Right kidney (tissue), 1 donor: Measurements from ENCODE around the gene NUDCD3.
"Not testable (repeated sequence)": the region's sequence is repeated elsewhere in the genome, so short reads cannot be mapped to it uniquely, and the experiment has no call there.

Source experiments
- DNase-seq: peaks from one replicate; pipeline ENCODE4 v3.0.0-alpha.2; 2016

NUDCD3 gene

DNA sequence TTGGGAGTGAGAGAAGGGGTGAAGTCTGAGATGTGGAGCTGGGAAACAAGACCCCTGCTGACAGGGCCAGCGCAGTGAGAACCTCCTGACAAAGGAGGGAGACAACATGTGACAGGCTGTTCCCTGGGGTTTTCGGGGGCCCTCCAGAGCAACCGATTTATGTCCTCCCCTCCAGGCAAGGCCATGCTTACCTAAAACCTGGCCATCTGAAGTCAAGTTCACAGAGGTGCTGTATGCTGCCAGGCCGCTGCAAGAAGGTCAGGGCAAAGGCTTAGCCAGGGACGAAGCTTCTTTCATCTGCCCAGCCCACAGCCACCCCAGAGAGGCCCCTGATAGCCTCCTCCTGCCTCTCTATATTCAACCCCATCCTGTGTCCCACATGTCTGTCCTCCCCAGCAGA, 30.1 kb upstream of the NUDCD3 start:
- no peak for DNase-seq

DNA sequence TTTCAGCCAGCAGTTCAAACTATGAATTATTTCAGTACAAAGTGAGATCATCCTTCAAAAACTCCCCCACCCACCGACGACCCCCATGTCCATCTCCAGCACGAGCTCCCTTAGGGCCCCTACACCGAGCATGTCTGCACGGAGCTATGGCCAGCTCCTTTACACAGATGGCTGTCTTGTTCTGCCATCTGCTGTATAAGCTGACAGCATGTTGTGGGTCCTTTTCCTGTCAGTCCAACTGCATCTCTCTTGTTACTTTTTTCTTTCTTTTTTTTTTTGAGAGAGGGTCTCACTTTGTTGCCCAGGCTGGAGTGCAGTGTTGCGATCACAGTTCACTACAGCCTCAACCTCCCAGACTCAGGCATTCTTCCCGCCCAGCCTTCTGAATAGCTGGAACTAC, 29.1 kb upstream of the NUDCD3 start:
- no peak for DNase-seq

DNA sequence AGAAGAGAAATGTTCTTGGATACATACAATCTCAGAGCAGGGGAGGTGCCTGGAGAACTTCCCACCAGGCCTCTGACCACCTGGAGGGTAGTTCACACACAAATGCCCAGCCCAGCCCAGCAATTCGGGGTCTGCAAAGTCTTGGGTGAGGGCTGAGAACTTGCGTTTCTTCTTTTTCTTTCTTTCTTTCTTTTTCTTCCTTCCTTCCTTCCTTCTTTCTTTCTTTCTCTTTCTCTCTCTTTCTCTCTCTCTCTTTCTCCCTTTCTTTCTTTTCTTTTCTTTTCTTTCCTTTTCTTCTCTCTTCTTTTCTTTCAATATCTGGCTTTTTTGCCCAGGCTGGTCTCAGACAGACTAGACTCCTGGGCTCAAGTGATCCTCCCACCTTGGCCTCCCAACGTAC, 28.3 kb upstream of the NUDCD3 start:
- no peak for DNase-seq

DNA sequence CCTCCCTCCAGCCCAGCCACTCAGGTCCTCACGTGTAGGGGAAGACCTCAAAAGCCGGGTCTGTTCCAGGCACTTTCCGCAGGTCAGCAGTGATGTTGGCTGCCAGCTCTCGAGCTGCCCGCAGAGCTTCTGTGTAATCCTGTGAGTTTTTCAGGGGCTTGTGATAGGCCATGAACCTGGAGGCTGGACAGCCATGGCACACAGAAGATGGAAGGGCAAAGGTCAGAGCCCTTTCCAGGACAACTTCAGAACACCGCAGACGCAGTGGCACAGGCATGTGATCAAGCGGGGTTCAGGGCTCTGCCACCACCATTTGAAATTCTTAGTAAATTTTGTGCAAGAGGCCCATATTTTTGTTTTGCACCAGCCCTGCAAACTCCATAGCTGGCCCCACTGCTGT, 26.7 kb upstream of the NUDCD3 start:
- no peak for DNase-seq

DNA sequence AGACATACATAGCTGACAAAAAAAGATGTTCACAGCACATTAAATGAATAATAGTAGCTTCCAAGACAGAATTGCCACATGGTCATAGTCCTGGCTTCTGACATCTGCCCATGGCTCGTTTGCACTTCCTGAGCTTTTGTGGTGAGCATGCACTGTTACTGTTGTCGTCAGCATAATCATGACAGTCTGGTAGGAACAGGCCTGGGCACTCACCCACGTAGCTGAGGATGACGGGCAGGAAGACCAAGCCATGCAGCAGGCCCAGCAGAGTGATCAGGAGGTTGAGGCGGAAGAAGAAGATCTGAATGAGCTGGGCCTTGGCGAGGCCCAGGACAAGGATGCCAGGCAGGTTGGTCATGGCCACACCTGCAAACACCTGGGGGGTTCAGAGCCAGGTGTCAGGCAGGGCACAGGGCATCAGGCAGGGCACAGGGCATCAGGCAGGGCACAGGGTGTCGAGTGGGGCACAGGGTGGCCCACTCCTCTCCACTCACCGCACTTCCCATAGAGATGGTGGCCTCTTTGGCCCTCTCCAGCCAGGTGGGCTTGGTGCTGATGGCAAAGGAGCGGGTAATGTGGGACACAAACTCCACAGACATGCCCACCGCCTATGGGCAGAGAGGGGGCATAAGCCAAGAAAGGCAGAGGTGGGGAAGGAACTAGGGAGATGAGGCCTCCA, 25.3 kb upstream of the NUDCD3 start:
- DNase-seq, result no peak

DNA sequence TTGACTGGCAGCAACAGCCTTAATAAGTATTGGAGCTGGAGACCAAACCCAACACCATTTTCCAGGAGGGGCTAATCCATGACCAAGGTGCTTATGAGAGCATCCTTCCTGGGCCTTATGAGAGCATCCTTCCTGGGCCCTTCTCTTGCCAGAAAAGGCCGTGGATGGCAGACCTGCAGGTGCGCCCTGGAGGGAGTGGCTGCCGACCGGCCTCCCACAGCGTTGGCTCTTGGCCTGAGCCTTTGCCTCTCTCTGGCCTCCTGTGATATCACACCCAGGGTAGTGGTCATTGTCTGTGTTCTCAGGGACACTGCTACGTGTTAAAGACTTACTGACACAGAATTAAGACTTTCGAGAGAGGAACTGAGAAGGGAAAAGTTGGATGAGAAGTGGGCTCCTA, 22.3 kb upstream of the NUDCD3 start:
- no peak for DNase-seq

DNA sequence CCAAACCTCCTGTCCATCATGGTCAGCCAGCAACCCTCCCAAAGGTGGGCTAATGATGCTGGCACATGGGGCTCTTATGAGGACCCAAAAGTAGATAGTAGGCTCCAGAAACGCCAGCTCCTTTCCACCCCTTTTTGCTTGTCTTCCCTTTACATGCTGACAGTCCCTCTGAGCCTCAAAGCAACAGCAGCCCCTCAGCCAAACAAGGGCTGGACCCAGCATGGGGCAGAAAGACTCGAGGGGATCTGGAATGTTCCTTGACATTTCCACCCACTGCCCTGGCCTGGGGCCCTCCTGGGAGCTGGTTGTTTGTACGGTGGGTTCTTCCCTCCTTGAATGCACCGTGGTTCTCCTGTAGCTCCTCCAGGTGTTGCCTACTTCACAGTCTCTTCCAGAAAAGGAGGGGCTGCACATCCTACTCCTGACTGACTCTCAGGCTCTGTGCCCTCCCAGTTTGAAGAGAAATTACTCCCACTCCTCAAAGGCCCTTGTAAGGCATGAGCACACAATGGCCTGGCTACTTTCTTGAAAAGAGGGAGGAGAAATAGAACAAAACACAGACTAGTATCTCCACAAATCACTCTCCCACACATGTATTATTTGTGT, 21.5 kb upstream of the NUDCD3 start:
- DNase-seq, result no peak

DNA sequence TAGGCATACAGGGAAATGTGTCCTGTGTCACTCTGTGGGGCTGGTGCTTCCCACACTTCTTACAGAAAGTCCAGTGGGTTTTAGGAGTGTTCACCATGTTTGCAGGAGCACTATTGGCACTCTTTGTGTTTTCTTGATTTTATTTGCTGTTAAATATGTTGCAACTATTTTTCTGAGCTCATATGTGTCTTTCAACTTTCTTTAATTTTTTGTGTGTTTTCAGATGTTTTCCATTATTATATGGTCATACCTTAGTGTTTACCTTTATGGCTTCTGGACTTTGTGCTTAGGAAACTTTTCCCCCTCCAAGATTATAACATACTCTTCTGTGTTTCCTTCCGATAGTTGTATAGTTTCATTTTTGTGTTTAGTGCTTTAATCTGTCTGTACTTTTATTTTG, 20.8 kb upstream of the NUDCD3 start:
- DNase-seq, result no peak

DNA sequence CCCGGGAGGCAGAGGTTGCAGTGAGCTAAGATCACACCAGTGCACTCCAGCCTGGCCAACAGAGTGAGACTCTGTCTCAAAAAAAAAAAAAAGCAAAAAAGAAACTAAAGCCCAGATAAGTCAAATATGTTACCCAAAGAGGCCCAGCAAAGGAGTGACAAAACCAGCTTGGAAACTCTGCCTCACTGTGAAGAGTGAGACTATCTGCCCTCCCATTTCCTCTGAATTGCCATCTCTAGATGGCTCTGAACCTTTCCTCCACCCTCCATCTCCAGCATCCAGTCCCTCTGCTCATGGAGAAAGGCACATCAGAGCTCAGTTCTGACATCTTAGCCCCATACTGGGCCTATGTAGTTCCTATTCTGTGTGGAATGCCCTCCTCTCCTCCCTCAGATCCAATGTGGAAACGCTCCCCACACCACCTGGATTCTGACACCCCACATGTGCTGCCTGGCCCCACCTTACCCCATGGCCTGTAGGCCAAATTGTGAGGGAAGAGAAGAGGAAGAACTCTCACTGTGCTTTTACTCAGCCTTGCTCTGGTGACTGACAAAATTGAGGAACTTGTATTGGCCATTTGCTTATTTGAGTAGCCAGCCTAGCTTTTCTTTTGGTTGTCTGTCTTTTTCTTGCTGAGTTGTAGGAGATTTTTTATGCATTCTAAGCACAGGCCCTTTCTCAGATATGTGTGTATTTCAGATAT, 18.0 kb upstream of the NUDCD3 start:
- no peak for DNase-seq

DNA sequence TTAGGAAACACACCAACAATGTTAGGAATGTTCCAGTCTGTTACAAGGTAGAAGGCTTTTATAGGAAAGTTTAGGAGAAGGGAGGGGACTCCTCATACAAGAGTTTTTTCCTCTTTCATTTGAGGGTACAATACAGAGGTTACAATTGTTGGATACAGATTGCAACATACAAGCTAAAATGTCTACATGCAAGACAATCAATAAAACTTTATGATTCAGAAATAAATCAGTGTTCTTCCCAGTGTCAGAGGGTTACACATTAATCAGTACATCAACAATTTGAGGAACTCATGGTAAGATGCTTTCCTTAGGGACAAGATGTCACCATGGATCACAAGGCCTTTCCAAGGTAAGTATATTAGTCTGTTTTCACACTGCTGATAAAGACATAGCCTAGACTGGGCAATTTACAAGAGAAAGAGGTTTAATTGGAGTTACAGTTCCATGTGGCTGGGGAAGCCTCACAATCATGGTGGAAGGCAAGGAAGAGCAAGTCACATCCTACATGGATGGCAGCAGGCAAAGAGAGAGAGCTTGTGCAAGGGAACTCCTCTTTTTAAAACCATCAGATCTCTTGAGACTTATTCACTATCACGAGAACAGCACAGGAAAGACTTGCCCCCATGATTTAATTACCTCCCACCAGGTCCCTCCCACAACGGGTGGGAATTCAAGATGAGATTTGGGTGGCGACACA, 16.3 kb upstream of the NUDCD3 start:
- DNase-seq, result not testable (repeated sequence)

DNA sequence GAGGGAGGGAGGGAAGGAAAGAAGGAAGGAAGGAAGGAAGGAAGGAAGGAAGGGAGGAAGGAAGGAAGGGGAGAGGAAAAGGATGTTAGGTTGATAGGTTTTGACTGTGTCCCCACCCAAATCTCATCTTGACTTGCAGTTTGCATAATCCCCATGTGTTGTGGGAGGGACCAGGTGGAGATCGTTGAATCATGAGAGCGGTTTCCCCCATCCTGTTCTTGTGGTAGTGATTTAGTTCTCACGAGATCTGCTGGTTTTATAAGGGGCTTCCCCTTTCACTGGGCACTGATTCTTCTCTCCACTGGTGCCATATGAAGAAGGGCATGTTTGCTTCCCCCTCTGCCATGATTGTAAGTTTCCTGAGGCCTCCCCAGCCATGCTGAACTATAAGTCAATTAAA, 15.1 kb upstream of the NUDCD3 start:
- DNase-seq, result no peak

DNA sequence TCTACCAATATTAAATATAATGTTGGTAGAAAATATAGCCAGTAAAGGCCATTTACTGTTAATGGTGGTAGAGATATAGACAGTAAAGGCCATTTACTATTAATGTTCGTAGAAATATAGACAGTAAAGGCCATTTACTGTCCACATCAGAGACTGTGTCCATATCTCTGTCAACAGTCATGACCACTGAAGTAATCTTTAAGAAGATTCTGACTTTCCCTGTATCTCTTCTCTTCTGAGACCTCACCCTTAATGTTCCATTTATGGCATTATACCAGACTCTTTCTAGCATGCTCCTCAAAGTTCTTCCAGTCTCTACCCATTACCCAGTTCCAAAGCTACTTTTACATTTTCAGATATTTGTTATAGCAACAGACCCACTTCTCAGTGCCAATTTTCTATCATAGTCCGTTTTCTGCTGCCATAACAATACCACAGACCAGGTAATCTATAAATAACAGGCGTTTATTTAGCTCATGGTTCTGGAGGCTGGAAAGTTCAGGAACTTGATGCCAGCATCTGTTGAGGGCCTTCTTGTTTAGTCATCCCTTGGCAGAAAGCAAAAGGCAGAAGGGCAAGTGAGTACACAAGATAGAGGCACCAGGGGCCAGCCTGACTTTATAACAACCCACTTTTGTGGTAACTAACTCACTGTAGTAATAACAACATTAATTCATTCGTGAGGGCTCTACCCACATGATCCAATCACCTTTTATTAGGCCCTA, 7.9 kb upstream of the NUDCD3 start:
- DNase-seq, result no peak

DNA sequence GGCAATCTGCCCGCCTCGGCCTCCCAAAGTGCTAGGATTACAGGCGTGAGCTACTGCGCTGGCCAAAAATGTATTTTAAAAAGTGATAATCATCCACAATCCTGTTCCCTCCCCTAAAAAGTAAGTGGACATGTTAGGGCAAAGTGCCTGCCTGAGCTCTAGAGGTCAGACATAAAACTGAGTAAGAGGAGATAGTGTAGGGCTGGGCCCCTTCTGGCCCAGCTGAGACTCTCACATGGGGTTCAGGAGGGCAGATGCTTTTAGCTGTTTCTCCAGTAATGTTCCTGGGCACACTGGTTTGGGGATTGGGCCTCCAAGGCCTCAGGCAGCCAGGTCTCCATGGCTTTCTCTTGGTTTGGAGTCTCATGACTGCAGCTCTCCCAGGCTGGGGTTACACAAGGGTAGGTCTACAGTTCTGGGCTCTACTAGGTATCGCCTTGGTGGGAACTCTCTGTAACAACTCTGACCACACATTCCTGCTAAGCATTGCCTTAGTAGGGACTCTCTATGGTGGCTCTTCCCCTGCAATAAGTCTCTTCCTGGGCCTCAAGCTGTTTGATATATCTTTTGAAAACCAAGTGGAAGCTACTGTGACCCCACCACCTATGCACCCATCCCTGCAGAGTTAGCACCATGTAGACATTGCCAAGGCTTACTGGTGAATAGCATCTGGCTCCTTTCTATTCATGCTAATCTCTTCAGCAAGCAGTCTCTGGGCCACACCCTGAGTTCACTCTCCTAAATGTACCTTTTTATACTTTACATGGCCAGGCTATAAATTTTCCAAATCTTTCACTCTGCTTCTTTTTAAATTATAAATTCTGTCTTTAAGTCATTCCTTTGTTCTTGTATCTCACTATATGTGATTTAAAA, 6.9 kb upstream of the NUDCD3 start:
- no peak for DNase-seq

DNA sequence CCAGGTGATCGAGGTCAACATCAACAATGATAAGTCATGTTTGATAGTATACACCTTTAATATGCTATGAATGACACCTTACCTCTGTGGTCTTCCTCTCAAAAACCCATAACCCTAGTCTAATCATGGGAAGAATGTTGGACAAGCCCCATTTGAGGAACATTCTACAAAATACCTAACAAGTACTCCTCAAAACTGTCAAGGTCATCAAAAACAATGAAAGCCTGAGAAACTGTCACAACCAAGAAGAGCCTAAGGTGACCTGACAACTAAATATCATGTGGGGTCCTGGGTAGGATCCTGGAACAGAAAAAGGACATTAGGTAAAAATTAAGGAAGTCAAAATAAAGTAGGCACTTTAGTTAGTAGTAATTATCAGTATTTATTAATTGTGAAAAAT, 5.9 kb upstream of the NUDCD3 start:
- no peak for DNase-seq

DNA sequence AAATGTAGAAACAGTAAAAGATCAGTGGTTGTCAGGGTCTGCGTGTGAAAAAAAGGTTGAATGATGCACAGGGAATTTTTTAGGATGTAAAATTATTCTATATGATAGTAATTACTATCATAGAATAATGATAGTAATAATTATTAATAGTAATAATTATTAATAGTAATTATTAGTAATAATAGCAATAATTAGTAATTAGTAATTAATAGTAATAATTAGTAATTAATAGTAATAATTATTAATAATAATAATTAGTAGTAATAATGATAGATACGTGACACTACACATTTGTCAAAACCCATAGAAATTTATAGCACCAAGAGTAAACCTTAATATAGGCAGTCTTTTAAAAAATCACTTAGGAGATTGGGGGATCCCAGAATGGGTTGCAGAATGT, 4.5 kb upstream of the NUDCD3 start:
- DNase-seq, result no peak

DNA sequence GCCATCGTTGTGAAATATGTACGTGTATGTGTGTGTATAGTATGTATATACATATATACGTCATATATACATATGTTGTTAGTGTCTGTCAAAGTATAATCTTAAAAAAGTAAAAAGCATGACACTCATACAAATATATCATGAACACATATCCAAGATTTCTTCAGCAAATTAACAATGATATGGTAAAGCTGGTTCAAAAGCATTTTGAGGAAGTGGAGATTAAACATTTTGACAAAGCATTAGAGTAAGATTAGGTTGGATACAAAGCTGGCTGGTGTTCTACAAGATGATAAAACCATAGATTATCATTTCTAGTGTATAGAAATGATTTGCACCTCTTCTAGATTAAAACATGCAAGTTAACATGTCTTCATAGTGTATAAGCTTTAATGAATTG, 771 bp upstream of the NUDCD3 start:
- no peak for DNase-seq

DNA sequence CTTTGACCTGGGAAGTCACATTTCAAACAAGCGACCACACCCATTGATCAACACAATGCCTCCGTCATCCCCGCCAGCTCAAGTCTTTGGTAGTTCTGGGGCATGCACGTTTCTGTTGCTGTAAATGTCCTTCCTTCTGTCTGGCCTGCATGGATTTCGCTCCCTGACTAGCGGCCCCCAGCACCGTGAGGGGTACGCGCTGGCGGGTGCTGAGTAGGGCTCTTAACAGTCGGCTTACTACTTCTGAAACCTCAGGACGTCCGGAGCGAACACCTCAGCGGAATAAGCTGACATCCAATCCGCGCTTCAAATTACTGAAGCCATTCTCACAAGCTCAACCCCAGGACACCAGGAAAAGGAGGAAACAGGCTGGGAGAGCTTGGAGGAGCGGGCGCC, 505 bp downstream of the NUDCD3 start:
- no peak for DNase-seq

DNA sequence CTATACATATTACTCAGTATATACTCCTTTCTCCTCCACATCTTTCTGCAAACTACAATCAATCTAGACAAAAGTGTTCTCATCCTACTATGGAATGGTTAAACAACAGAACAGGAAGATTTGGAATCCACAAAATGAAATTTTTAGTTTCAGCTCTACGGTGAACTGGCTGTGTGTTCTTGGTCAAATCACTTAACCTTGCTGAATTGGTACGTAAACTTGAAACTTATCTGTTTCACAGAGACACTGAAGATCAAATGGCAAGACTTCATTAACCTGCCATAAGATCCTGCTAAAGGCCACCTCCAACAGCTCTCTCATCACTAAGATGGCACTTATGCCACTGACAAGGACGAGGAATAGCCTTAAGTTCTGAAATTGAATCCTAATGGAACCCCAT, 1.5 kb downstream of the NUDCD3 start:
- DNase-seq, result no peak

DNA sequence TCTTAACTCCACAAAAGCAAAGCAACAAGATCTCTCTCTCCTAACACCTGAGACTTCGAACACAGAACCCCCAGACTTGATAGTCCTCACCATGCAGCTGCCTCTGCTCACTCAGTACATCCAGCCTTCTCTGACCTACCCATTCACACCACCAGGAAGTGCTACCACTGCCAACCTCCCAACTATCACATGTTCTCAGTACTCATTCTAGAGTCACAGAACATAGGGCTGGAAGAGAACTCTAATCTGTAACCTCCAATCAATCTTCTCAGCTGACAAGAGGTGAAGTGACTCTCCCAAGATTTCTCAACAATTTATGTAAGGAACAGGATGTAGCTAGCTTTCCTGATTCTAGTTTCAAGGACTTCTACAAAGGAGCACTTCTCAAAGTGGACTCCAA, 3.8 kb downstream of the NUDCD3 start:
- DNase-seq, result no peak

DNA sequence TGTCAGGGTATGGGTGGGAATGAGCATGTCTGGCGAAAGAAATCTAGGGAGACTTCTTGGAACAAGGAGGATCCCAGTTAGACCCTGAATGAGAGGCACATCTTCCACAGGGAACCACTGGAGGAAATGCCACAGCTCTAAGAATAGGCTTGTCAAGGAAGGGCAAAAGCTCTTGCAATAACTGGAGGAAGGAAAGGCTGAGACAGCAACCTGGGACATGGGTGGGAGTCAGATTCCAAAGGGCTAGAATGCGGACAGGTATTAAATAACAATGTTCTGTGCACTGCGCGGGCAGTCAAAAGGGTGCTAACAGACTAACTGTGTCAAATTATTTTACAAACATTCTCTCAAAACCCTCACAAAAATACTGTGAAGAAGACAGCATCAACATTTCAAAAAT, 4.5 kb downstream of the NUDCD3 start:
- no peak for DNase-seq

DNA sequence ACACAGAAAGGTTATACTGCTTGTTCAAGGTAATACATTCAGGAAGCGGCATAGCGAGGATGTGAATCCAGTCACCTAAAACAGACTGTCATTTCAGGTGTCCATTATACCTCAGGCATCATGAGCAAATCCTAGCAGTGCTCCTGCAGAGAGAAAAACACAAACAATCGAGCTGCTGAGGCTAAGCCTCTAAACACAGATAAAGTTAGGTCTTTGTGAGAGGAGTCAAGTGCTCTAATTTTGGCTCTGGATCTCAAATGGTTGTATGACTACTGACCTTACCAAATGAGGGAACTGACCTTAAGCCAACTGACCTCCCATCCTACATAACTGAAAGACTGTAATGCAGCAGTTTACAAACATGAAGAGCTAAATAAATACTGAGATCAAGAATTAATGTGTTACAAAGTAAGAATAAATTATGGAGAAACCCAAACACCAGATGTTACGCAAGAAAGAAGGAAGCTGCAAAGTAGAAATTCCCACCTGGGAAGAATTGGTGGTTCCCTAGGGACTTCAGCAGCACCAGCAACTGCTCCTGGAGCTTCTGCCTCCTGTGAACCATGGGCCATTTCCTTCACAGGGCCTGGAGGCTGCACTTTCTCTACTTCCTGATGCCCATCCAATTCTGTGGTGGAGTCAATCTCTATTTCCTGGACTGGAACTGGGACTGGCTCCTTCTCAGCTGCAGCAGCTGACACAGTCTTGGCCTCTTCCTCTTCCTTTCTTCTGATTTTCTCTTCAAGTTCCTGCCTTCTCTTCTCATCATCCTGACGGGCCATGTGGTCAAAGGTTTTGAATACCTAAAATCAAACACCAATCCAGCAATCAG, 5.8 kb downstream of the NUDCD3 start:
- no peak for DNase-seq
